DOHH2 (cell line): Measurements from ENCODE around the gene TPRG1L.
A peak's percentile ranks its signal among the peaks of the same experiment; 100 is the strongest.

Experiments
- CTCF ChIP-seq: fragments of 200-600 bp; sonication (generic); IDR thresholded peaks from one replicate; pipeline ENCODE4 v1.5.1; 2014; ENCODE audit warnings: antibody characterized with exemption, mild to moderate bottlenecking, low read depth, low read length; ENCODE audit not compliant: poor library complexity, severe bottlenecking
- EZH2phosphoT487 ChIP-seq: fragments of 200-600 bp; sonication (generic); IDR thresholded peaks from 2 replicates; pipeline ENCODE4 v1.6.1; 2017; ENCODE audit warnings: borderline replicate concordance, mild to moderate bottlenecking, antibody characterized with exemption, low read length, moderate library complexity, mixed read lengths

GRCh38 chr1:3649342-3650247 is 24.8 kb downstream of the TPRG1L start, which contains the start of gene WRAP73:
- TF ChIP-seq CTCF (peak; percentile 64), EZH2phosphoT487 (no peak)
